ENCODE data around the gene HSPA13.

The HSPA13 gene

DNA sequence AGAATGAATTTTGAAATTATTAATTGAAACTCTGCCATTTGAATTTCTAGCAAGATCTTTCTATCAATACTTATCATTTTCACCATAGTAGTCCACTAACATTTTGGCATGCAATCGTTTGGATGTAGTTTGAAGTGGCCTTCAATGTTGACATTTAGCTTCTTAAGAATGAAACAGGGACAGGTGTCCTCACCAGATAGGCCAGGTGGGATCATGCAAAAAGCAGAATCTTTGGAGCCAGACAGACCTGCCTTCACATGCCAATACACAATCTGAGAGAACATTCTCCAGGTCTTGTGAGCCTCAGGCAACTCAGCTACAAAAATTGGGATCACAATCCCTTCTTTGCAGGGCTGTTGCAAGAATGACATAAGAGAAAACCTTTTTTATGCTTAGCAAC is 18.3 kb upstream of the HSPA13 start:
- no peak for DNase-seq
- TF ChIP-seq, protein P1, sequence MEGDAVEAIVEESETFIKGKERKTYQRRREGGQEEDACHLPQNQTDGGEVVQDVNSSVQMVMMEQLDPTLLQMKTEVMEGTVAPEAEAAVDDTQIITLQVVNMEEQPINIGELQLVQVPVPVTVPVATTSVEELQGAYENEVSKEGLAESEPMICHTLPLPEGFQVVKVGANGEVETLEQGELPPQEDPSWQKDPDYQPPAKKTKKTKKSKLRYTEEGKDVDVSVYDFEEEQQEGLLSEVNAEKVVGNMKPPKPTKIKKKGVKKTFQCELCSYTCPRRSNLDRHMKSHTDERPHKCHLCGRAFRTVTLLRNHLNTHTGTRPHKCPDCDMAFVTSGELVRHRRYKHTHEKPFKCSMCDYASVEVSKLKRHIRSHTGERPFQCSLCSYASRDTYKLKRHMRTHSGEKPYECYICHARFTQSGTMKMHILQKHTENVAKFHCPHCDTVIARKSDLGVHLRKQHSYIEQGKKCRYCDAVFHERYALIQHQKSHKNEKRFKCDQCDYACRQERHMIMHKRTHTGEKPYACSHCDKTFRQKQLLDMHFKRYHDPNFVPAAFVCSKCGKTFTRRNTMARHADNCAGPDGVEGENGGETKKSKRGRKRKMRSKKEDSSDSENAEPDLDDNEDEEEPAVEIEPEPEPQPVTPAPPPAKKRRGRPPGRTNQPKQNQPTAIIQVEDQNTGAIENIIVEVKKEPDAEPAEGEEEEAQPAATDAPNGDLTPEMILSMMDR (IDR thresholded peaks at IDR 0.05; ENCODE audit: low read length), result no peak
- TF ChIP-seq EZH2phosphoT487 (IDR thresholded peaks at IDR 0.05; ENCODE audit: low read length) (no peak), EZH2 (optimal IDR thresholded peaks at IDR 0.05; ENCODE audit: low read depth, low read length) (no peak)
- Histone ChIP-seq H2AFZ (ENCODE audit: low read length) (no peak overlapping the region), H3F3A (ENCODE audit: insufficient read depth, low read length) (no peaks in the 10 kb centered on the region), H3K4me1 (ENCODE audit: low read length) (no peaks in the 10 kb centered on the region), H4K20me1 (ENCODE audit: insufficient read depth, low read length) (no peaks in the 10 kb centered on the region), H3K9me2 (replicated peaks; ENCODE audit: insufficient read depth, low read length) (no peaks in the 10 kb centered on the region), H3K9ac (ENCODE audit: low read length) (no peak overlapping the region), H3K27me3 (replicated peaks; ENCODE audit: insufficient read depth, low read length) (no peaks in the 10 kb centered on the region), H3K4me2 (ENCODE audit: low read depth, low read length) (no peak overlapping the region), H3K4me3 (ENCODE audit: low read length) (no peak overlapping the region), H3K27ac (ENCODE audit: low read length) (no peak overlapping the region), H3K36me3 (replicated peaks; ENCODE audit: insufficient read depth, low read length) (no peaks in the 10 kb centered on the region), H3K9me3 (replicated peaks; ENCODE audit: insufficient read depth, low read length) (no peaks in the 10 kb centered on the region), H3K79me2 (ENCODE audit: low read length) (no peaks in the 10 kb centered on the region)

DNA sequence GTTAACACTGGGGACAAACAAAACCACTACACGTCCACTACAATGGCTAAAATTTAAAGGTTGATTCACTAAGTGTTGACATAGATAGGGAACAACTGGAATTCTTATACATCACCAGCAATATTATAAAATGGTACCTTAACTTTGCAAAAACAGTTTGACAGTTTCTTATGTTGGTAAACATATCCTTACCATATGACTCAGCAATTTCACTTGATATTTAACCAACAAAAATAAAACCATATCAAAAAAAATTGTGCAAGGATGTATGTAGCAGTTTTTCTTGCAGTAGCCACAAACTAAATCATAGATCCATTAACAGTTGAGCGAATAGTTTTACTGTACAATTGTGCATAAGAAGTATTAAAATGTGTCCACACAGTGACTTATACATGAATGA is 5.3 kb upstream of the HSPA13 start:
- H3K4me1 ChIP-seq (ENCODE audit: low read length), result peaks cover 9% of the 10 kb centered on the region
- DNase-seq, result no peak
- no peaks in the 10 kb centered on the region for H3K79me2 ChIP-seq (ENCODE audit: low read length)
- H3K9ac ChIP-seq (ENCODE audit: low read length), result no peak overlapping the region
- H3K9me3 ChIP-seq (replicated peaks; ENCODE audit: insufficient read depth, low read length), result no peaks in the 10 kb centered on the region
- no peaks in the 10 kb centered on the region for H4K20me1 ChIP-seq (ENCODE audit: insufficient read depth, low read length)
- H3F3A ChIP-seq (ENCODE audit: insufficient read depth, low read length), result peaks cover 4% of the 10 kb centered on the region; the same call in 1 of the 2 replicates
- no peak overlapping the region for H3K4me2 ChIP-seq (ENCODE audit: low read depth, low read length)
- H3K36me3 ChIP-seq (replicated peaks; ENCODE audit: insufficient read depth, low read length), result no peaks in the 10 kb centered on the region
- H3K27ac ChIP-seq (ENCODE audit: low read length), result no peak overlapping the region
- no peak overlapping the region for H3K4me3 ChIP-seq (ENCODE audit: low read length)
- H3K27me3 ChIP-seq (replicated peaks; ENCODE audit: insufficient read depth, low read length), result no peaks in the 10 kb centered on the region
- no peak overlapping the region for H2AFZ ChIP-seq (ENCODE audit: low read length)
- TF ChIP-seq EZH2 (optimal IDR thresholded peaks at IDR 0.05; ENCODE audit: low read depth, low read length) (no peak), EZH2phosphoT487 (IDR thresholded peaks at IDR 0.05; ENCODE audit: low read length) (no peak)
- TF ChIP-seq, protein P1 (IDR thresholded peaks at IDR 0.05; ENCODE audit: low read length), result no peak
- H3K9me2 ChIP-seq (replicated peaks; ENCODE audit: insufficient read depth, low read length), result no peaks in the 10 kb centered on the region

DNA sequence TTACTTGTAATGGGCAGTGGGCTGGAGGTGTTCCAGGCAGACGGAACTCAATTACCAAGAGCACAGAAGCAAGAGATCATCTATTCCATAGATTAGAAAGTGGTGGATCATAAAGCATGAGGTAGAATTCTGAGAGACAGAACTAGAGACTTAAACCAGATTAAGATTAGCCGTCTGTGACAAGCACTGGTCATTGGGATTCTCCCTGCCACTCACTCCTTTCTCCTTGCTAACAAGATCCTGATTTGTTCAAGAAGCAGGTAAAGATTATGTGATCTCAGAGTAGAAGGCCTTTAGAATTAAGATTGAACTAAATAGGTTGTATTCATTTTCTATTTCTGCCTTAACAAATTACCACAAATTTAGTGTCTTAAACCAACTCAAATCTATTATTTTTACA is 1.5 kb upstream of the HSPA13 start:
- H3K36me3 ChIP-seq (replicated peaks; ENCODE audit: insufficient read depth, low read length), result no peaks in the 10 kb centered on the region
- peak overlapping the region; percentile 91 for H3K4me3 ChIP-seq (ENCODE audit: low read length)
- H3K79me2 ChIP-seq (ENCODE audit: low read length), result peaks cover 35% of the 10 kb centered on the region
- DNase-seq, result no peak
- no peaks in the 10 kb centered on the region for H3K9me2 ChIP-seq (replicated peaks; ENCODE audit: insufficient read depth, low read length)
- TF ChIP-seq, protein P1 (IDR thresholded peaks at IDR 0.05; ENCODE audit: low read length), result no peak
- TF ChIP-seq EZH2 (optimal IDR thresholded peaks at IDR 0.05; ENCODE audit: low read depth, low read length) (no peak), EZH2phosphoT487 (IDR thresholded peaks at IDR 0.05; ENCODE audit: low read length) (no peak)
- peak overlapping the region; percentile 77; the same call in 1 of the 2 replicates for H3K9ac ChIP-seq (ENCODE audit: low read length)
- H3K4me2 ChIP-seq (ENCODE audit: low read depth, low read length), result peak overlapping the region; percentile 79
- H3K9me3 ChIP-seq (replicated peaks; ENCODE audit: insufficient read depth, low read length), result no peaks in the 10 kb centered on the region
- no peaks in the 10 kb centered on the region for H3K27me3 ChIP-seq (replicated peaks; ENCODE audit: insufficient read depth, low read length)
- peaks cover 4% of the 10 kb centered on the region; the same call in 1 of the 2 replicates for H3F3A ChIP-seq (ENCODE audit: insufficient read depth, low read length)
- H4K20me1 ChIP-seq (ENCODE audit: insufficient read depth, low read length), result no peaks in the 10 kb centered on the region
- H2AFZ ChIP-seq (ENCODE audit: low read length), result peak overlapping the region; percentile 97
- peak overlapping the region; percentile 71; the same call in 1 of the 2 replicates for H3K27ac ChIP-seq (ENCODE audit: low read length)
- H3K4me1 ChIP-seq (ENCODE audit: low read length), result peaks cover 15% of the 10 kb centered on the region

Data from MM.1S (cell line).